Measurements from ENCODE around the gene ARID1A.

Gene ARID1A

GRCh38 chr1:26768755-26769154, 72.9 kb downstream of the ARID1A start:
- DNase-seq, result no peak

GRCh38 chr1:26771285-26771642, 75.4 kb downstream of the ARID1A start:
- no peak for DNase-seq

DNA sequence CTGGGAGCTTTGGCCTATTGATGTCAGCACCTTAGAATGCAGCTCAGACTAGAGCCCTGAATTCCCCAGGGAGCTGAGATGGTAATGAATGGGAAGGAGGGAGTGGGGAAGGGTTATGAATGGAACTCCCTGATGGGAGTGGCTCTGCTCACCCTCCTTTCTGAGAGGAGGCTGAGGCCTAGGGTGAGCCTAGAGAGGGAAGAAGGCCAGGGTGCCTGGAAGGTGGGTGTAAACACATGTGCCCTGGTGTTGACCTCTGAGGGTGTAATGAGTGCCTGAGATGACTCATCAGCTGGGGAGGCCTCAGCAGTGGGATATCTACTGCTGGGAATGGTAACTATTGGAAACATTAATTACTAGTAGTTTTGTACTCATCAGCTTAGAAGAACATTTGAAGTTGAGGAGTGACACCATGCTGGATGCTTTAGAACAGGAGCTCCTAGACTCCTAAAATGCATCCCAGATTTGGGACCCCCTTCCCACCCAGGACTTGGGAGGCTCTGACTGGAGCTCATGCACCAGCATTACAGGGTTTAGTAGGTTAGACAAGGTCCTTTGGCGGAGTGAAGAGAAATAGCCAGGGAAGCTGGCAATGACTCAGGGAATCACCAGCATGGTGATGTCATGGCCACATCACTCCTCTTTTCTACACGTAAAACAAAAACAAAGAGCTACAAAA, 76.0 kb downstream of the ARID1A start:
- DNase-seq, result no peak

GRCh38 chr1:26772687-26773086, 76.9 kb downstream of the ARID1A start:
- DNase-seq, result no peak

- DNase-seq, result no peak
These were observed 78.6 kb downstream of the ARID1A start for GRCh38 chr1:26774462-26774861.

DNA sequence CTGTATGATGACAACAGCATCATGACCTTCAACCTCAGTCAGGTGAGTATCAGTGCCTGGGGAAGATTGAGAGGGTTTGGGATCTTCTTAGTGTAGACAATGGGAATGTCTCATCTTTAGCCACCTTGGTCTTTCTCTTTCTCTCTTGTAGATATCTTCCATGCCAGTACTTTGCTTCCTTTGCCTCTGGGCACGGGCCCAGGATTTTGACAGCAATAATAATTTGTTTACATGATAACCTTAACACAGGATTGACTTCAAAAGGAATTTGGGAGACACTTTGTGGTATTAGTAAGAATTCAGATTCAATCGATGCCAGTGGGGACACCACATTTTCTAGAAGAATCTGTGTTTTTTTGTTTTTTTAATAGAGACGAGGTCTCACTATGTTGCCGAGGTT, 79.9 kb downstream of the ARID1A start:
- DNase-seq, result no peak

- no peak for DNase-seq
These were observed 83.4 kb downstream of the ARID1A start for GRCh38 chr1:26779098-26779668.

GRCh38 chr1:26780344-26780957, 84.6 kb downstream of the ARID1A start:
- DNase-seq, result no peak

DNA sequence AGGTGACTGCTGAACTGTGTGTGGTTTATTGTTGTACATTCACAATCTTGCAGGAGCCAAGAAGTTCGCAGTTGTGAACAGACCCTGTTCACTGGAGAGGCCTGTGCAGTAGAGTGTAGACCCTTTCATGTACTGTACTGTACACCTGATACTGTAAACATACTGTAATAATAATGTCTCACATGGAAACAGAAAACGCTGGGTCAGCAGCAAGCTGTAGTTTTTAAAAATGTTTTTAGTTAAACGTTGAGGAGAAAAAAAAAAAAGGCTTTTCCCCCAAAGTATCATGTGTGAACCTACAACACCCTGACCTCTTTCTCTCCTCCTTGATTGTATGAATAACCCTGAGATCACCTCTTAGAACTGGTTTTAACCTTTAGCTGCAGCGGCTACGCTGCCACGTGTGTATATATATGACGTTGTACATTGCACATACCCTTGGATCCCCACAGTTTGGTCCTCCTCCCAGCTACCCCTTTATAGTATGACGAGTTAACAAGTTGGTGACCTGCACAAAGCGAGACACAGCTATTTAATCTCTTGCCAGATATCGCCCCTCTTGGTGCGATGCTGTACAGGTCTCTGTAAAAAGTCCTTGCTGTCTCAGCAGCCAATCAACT, 85.5 kb downstream of the ARID1A start:
- DNase-seq, result no peak

- DNase-seq, result no peak
These were observed 86.9 kb downstream of the ARID1A start for GRCh38 chr1:26782521-26783212.

GRCh38 chr1:26783646-26784022, 87.8 kb downstream of the ARID1A start:
- DNase-seq, result no peak

GRCh38 chr1:26784023-26784871, 88.4 kb downstream of the ARID1A start:
- peak; percentile 26 for DNase-seq

- DNase-seq, result no peak
These were observed 89.1 kb downstream of the ARID1A start for GRCh38 chr1:26784886-26785285.

DNA sequence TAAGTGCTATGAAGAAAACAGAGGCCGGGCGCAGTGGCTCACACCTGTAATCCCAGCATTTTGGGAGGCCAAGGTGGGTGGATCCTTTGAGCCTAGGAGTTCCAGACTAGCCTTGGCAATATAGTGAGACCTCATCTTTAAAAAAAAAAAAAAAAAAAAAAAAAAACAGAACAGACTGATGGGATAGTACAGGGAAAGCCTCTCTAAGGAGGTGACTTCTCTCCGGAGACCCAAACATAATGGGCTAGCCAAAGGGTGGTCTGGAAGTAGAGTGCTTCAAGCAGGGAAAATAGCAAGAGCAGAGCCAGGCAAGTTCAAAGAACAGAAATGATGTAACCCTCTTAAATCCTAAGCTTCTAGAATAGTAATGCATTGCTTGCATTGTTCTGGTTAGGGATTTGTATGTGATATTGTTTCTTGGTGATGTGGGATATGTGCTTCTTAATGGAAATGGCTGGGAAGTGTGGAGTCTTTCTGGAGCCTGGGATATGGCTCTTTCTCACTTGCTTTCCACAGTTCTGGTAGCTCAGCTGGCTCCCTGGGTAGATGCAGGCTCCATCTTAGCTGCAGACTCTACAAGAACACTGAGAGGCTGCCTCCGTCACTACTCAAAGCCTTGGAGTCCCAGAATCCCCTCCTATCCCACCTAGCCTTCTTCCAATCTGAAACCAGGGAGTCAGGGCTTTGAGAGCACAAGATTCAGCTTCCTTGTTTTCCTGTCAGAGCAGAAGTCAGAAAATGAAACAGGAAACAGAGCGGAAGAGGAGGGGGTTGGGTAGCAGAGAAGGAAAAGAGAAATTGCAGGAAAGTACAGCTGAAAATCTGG, 90.0 kb downstream of the ARID1A start:
- DNase-seq, result no peak

DNA sequence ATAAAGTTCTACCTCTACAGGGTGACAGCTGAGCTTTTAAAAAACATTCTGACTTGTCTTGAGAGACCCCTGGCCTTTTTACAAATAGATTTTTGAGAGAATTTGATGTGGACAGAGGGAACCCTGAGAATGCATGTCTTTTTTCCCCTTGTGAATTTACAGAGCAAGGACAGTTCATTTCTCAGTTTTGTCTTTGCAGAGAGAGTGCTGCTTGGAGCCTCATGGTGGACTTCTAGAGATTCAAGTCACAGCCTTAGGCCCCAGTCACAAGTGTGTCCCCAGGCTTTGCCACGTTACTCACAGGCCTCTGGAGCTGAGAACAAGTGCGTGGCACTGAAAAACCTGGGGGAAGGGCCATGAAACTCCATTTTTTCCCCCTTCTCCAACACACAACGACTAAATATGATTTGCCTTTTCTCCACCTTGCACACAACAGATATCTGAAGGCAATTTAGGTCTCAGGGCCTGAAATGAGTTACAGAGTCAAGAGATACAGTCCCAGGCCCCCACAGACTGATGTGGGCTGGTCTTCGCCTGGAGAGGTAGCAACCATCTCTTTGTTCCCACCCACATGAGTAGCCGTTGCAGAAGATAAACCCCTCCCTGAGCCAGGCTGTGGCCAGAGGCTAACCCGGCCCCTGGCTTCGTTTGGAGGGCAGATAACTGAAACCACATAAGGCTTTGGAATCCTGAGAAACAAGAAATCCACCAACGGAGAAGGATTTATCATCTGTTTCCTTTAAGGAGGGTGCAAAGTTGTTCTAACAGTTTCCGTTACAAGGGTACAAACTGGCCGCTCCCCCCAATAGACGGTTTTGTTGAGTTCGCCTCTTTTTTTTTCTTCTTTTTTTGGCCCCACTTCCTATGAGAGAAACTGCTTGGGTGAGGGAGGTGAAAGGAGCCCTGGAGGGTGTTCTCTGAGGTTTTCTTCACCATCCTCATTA, 90.9 kb downstream of the ARID1A start:
- no peak for DNase-seq

GRCh38 chr1:26787381-26787705, 91.5 kb downstream of the ARID1A start:
- DNase-seq, result peak; percentile 86

DNA sequence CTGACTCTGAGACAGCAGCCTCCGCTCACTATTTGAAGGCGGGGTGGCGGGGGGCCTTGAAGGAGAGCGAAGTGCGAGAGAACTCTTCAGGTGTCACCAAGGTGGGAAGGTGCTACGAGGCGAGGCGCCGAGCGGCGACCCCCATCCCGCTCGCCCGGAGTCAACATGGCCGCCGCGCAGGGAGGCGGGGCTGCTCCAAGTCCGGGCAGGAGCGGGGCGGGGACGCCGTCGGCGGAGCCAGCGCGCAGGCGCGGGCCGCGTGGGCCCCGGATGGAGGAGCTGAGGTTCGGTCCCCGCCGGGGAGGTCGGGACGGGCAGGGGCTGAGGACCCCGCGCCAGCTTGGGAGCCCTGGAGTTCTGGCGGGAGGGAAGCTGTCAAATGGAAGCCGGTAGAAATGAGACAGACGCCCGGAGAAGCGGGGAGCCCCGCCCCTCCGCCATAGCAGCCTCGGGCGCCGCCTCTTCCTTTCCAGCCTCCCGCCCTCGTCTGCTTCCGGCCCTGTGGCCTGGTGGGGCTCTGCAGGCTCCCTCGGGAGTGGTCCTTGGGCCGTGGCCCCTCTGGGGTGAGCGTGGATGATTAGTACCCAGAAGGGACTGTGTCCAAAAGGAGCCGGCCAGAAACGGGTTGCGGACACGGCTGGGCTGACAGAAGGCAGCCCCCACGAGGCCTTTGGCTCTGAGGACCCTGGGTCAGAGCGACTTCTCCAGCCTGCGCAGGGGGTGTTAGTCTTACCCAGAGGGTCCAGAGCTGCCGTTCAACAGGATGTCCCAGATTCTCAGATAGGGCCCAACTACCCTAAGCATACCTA, 92.1 kb downstream of the ARID1A start, which contains the start of gene PIGV:
TSS of gene PIGV (plus strand) at position 245 of the 809 bp plus-strand sequence. CDS start 2,866 bp downstream, outside the sequence.
- peak; percentile 86 for DNase-seq

GRCh38 chr1:26788515-26788785, 92.6 kb downstream of the ARID1A start:
- no peak for DNase-seq

DNA sequence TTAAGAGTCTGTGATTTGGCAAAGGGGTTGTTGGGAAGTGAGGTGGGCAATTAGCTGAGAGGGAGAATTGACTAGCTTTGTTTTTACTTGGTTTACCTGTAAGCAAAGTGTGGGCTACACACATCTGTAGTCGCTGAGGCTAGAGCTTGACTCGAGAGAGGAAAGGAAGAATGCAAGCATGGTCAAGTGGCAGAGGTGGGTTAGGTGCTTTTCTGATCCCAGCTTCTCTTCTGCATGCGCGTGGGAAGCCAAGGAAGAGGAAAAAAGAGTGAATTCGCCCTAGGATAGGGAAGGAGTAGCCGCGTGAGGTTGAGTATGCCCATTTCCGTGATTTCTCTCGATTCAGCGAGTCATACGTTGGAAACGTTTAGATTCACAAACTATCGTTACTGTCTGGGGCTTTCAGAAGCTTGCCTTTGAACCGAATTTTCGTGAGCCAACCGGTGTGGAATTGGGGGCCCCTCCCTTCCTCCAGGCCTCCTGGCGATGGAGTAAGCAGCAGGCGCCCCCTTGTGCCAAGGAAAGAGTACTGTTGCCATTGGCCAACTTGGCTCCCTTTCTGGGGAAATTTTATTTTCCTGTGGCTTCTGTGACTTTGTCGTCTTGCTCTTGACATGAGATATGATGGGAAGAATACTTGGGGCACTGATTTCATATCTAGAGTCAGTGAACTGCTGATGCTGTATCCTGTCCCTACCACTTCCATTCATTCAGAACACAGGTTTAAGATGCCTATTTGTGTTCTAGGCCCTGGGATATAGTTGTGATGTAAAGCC, 93.2 kb downstream of the ARID1A start:
- DNase-seq, result peak; percentile 87
